GM19035 (cell line): ENCODE data around the gene TMEM54.

Experiments used
- ATAC-seq: cut with Tn5 transposase; IDR thresholded peaks from one replicate; pipeline ENCODE4 v1.9.1; 2021; ENCODE audit not compliant: unreplicated experiment

TMEM54 gene, protein sequence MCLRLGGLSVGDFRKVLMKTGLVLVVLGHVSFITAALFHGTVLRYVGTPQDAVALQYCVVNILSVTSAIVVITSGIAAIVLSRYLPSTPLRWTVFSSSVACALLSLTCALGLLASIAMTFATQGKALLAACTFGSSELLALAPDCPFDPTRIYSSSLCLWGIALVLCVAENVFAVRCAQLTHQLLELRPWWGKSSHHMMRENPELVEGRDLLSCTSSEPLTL

DNA sequence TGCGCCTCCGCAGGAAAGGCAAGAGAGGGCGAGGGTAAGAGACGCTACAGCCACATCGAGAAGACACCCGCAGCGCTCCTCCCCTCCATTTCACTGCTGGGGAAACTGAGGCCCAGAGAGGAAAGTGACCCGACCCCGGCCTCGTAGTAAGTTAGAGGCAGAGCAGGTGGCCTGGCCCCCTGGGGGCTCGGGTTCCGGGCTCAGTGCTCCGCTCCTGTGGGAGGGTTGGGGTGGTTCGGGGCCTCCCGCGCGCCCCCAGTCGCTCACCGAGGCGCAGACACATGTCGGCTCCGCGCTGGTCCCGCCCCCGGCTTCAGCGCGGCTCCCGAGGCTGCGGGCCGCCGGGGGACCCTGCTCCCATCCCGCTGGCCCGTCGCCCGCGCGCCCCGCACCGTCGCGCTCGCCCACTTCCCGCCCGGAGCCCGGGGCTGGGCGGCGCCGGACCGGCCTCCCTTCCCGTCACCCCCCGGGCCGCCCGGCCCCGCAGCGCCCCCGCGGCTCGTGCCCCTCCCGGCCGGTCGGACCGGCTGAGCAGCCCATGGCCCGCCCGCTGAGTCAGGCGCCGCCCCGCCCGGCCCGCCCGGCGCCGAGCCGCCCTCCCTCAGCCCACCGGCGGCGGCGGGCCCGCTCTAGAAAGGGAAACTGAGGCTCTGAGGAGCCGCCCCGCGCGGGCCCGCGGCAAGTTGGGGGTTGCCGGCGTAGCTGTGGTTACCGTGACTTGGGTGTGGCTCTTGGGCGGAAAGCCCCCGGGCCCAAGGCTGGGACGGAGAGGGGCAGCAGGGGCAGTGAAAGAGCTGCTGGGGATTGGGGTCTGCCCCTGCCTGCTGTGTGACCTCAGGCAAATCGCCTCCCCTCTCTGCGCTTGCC lies at the start of gene TMEM54:
TMEM54 (minus strand) TSS at position 434 of the 867 bp plus-strand sequence; CDS start at position 283, 151 bp downstream.
- ATAC-seq, result no peak

DNA sequence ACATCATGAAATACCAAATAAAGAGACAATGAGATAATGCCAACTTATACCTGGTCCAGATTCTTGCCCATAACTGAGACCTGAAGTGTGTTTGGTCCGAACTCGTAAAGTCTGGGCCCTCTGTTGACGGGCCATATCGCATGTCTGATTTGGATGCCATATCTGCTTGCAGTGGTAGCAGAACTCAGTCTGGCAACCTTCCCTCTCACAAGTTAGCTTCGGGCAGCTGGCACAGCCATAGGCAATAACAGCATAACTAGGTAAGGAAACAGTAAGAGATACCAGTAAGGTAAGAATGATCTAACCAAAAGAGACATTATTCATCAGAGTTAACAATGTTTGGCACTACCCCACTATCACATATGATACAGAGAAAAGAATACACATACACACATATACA lies 48.3 kb upstream of the TMEM54 start:
- no peak for ATAC-seq

DNA sequence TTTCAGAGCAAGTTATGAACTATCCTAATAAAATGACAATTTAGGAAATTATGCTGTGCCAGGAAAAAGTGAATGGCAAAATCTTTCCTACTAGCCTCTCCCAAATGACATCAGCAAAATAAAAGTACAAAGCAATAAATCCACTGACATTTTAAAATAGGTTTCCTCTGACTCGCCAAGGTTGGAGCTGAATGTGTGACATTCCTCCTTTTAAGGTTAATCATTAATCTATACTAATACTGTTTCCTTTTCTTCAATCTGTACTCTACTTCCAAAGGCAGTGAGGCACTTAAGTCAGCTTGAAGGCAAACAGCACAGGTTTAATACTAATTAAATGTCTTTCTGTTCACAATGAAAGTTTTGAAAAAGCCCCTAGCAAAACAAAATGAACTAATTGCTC lies 47.7 kb upstream of the TMEM54 start:
- no peak for ATAC-seq

DNA sequence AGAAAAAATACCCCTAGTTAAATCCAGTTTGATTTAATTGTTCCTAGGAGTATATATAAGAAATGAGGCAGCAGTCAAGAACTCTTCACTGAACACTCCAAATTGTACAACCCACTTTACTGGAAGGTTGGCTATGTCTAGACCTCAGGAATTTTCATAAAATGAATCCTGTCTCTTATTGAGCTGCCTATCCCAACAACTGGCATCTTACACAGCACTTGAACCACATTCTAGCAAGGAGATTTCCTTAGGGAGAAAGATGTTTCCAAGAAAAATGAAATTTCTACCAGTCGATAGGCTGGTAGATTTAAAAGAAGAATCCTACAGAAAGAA lies 47.2 kb upstream of the TMEM54 start:
- no peak for ATAC-seq

DNA sequence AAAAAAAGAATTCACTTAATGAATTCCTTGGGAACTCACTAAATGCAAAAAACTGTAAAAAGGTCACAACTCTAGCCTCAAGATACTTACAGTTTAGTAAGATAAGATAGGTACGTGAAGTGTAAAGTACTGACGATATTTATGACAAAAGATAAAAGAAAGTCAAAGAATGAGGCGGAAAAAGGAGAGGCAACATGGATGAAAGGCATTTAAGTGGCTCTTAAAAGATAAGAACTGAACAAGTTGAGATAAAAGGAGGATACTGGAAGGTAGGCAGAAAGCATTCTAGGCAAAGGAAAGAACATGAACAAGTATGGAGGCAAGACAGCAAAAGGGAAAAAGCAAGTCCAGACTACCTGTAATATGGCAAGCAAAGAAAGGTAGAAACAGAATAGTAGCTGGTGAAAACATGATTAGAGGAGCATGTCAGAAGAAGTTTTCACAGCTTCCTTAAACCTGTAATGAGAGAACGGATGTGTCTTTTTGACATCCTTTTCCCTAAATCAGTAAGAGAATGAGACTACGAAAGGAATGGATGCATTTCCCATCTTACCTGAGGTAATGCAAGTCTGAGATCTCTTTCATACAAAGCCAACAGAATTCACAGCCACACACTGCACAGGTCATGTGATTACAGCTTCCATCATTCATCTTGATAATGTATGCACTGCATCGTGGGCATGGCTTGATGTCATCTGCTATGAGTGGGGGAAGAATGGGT lies 46.6 kb upstream of the TMEM54 start:
- ATAC-seq, result no peak

DNA sequence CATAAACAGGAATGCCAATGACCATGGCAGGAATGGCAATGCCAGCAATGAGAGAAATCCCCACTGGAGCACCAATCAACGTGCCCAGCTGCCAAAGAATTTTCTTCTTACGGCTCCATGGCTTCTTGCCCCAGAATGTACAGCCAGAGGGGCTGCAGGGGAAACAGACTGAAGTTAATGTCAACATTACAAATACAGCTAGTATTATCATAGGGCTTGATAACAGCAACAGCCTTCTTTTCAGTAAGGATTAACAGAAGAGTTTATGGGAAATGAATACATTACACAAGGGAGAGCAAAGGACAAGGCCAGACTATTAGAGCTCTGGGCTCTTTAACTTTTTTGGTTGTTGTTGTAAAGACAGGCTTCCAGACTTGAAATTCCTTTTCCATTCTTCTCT lies 45.2 kb upstream of the TMEM54 start:
- no peak for ATAC-seq

DNA sequence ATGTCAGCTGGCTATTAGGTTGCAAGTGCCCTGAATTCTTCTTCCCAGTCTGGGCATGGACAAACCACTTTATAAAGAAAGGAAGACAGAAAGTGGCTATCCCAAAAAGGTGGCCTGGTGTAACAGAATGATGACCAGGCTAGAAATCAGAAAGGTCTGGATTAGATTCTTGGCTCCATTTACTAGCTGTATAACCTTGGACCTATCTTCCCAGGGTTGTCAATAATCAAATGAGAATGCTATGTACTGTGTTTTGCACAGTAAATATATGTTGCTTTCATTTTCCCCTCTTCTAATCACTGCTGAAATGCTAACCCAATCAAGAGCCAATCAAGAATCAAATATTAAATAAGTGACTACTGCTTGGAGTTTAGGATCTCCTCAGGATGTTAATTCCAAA lies 43.0 kb upstream of the TMEM54 start:
- ATAC-seq, result no peak

DNA sequence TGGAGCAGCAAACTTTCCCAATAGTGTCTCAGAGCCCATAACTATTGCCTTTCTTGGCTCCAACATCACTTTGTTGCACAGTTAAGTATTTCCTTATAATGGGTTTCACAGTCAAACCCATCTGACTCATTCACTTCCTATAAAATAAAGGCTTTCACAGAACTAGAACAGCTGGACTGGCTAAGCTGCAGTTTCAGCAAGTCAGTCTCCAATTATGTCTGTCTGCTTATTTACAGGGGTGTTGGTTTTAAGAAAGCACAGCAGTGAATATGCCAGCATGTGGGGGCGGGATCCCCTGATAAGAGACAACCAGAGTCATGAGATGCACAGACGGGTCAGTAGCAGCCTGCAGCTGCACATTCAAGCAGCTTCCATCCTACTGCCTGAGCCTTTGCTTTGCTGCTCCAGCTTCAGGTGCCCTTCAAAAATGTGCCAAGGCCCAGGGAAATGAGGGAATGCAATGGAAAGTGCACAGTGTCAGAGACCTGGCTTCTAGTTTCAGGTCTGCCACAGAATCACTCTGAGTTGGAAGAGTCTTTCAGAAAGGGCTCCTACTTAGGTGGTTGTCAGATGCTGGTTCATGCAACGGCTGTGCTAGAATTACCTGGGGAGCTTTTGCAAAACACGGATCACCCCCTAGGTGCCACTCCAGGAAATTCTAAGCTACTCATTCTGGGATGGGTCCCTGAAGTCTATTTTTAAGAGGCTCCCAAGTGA lies 38.6 kb upstream of the TMEM54 start:
- no peak for ATAC-seq

DNA sequence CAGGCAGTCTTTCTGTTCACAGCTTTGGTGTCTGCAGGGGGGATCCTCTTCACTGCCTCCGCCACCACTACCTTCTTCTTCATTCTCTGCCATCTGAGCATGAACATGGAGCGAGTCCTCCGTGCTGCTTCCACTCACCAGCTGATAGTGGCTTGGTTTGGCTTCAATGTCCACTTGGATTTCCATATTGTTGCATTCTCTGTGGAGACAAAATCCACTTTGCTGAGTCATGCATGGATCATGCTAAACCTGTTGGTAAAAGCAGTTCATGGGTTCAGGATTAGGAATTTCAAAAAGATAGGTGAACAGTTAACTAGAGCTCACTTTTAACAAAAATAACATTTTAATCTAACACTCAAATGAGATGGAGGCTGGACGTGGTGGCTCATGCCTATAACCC lies 35.9 kb upstream of the TMEM54 start:
- ATAC-seq, result no peak

DNA sequence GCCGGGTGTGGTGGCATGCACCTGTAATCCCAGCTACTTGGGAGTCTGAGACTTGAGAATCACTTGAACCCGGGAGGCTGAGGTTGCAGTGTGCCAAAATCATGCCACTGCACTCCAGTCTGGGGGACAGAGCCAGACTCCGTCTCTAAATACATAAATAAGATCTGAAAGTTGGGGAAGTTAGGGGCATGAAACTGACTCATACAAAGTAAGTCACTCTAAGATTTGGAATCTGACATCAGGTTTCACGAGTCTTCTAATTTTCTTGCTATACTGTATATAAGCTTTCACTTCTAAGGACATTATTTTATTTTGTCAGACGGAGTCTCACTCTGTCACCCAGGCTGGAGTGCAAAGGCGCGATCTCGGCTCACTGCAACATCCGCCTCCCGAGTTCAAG lies 33.3 kb upstream of the TMEM54 start:
- no peak for ATAC-seq

DNA sequence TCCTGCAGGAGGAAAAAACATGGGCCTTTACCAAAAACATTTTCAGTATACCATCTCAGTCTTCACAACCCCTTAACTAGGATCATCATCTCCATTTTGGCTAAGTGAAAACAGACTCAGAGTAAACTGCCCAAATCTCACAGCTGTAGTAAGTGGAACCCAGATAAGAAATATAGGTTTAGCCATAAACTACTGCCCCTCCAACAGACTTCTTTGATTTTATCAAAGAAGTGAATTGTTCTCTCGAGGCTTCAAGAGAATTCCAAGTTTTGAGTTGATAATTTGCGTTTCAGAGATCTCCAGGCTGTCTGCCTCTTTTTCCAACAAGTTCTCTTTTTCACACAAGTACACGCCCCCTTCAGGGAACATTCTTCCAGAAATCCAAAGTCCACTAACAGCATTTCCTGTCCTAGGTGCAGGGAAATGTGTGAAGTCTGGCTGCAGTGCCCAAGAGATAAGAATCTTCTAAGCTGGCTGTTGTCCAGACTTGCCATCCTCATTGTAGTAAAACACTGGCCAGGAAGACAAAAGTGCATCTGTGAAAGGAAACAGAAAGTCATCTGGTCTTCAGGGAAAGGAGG lies 32.6 kb upstream of the TMEM54 start:
- ATAC-seq, result no peak

DNA sequence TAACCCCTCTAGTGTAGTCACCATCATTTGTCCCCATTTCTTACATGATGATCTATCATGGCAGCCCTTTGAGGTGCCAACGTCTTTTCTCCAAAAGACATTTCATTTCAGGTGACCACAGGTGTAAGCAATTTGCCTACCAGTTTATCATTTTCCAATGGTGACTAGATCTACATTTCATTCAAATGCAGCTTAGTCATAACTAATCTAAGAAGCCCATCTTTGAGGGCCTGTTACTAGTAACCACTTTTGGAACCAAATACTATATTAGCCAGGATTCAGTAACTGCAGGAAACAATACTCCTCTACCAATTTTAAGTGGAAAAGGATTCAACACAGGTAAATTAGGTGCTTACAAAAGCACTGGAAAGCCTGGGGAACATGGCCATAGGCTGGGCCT lies 30.6 kb upstream of the TMEM54 start:
- no peak for ATAC-seq

DNA sequence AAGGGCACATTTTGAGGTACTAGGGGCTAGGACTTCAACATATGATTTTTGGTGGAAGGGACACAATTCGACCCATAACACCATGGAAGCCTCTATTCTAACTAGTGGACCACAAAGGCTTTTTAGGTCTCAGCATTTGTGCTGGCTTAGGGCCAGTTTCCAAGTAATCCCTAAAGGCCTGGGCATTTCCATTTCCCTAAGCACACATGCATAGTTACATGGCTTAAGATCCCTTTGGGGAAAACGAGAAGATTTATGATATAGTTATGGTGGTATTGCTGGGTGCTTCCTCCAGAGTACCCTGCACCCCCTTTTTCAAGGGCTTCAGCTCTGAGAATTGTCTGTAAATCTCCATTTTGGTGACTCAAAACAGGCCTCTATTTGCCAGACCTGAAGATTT lies 28.2 kb upstream of the TMEM54 start:
- no peak for ATAC-seq

DNA sequence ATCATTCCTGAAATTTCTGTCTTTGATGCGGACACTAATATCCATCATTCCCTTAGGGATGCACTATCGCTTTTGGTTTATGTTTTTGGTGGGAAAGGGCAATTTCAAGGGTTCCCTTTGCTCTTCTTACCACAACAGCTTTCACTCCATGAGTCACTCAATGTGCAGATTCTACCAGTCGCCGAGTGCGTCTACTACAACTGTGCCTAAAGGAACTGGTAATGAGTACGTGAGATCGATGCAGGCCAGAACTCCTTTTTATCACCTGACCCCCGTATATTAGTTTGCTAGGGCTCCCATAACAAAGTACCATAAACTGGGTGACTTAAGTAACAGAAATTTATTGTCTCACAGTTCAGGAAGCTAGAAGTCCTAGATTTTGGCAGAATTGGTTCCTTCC lies 27.5 kb upstream of the TMEM54 start:
- no peak for ATAC-seq

DNA sequence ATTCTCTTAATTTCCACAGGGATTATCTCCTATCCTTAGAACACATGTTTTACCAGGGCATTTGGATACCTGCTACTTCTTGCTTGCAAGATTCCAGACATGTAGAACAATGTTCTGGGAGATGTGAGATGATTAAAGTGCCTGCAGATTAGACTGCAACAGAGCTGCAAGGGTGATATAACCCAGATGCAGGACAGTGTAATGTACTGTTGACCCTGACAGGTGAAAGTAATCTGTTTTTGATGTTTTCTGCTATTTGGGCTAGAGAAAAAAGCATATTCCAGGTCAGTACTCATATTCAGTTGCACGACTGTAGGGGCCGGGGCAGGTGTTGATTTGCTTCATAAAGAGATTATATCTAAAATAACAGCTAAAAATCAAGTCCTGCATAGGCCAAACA lies 27.1 kb upstream of the TMEM54 start:
- no peak for ATAC-seq

DNA sequence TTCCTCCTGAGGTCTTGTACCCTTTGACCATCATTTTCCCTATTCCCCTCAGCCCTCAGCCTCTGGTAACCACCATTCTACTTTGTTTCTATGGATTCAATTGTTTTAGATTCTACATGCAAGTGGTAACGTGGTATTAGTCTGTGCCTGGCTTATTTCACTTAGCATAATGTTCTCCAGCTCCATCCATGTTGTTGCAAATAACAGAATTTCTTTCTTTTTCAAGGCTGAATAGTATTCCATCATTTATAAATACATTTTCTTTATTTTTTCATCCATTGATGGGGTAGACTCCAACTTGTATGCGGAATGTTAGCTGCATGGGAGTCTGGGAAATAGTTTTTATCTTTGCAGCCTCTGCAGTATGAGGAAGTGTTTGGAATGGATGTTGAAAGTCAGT lies 26.3 kb upstream of the TMEM54 start:
- no peak for ATAC-seq

DNA sequence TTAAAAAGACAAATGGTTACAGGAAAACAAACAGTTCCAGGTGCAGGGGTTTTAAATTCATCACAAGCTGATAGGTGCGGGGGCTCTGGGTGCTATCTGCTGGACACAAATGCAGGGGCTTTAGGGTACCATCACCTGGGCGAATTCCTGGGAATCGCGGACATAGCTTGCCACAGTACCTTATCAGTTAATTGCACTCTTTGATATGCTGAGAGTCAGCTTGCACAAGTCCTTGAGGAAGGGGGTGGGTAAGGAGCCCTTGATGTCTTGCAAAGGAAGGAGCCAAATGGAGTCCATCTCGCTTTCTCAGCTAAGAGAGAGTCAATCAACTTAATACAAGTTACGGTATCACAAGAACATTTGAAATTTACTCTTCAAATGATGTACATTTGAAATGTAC lies 25.4 kb upstream of the TMEM54 start:
- ATAC-seq, result no peak

DNA sequence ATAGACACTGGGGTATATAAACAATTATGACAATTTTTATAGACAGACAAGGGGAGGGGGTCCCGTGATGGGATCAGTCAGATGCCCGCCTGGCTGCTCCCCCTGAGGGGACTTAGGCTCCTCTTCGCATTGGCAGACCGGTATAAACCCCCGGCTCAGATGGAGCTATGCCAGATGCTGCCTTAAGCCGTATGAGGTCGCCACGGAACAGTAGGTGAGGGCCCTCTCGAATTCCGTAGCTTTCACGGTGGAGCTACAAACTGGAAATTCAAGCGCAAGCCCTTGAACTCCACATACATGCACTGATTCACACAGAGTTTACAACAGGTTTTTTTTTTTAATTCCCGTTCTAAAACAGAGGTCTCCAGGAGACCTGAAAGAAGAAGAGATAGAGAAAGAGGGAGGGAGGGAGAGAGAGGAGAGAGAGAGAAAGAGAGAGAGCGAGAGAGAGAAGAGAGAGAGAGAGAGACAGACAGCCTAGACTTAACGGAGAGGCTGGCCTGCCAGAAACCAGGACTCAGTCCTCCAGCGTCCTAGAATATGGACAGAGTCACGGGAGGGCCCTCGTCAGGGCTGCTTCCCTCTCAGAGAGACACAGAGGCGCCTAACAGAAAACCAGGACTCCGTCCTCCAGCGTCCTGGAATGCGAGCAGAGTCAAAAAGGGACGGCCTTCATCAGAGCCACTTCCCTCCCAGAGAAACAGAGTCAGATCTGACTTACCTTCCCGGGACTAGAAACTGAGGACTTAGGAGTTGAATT lies 24.4 kb upstream of the TMEM54 start:
- no peak for ATAC-seq

DNA sequence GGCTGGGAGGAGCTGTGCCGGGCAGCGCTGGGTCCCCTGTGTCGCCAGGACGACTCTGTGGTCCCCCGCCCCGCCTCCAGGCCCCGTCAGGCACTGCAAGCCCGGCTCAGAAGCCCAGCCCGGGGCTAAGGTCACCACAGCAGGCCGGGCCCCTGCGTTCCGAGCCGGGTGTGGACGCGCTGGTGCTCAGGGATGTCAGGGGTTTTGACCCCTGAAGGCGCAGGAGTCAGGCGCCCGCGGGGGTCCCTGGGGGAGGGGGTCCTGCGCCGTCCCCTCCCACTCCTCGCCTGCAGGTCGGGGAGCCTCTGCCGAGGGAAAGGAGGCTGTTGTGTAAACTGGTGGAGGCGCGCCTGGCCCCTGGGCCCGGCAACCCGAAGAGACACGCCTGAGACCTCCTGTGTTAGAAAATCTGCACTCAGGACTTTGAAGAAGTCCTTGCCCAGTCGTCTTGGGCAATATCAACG lies 23.7 kb upstream of the TMEM54 start:
- ATAC-seq, result no peak

DNA sequence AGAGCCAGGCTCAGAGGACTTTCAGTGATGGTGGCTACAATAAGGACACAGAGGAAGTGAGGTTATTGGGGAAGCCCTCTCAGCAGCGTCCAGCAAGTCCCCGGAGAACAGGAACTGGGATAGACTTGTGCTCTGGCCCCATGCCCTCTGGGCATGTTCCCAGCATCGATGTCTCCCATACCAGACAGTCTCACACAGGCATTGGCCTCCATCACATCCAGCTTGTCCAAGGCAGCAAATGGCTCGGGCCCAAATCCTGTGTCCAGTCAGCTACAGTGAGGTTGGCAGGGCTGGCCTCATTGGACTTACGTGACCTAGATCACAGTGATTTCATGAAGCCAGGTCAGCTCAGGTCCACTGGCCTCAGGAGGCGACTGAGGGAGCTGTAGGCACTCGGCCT lies 19.6 kb upstream of the TMEM54 start:
- ATAC-seq, result no peak
